WERI-Rb-1 (cell line): ENCODE measurements around the gene MPLKIP.
"Not testable (repeated sequence)": the region's sequence is repeated elsewhere in the genome, so short reads cannot be mapped to it uniquely, and the experiment has no call there.

Experiments used
- DNase-seq: peaks from one replicate; pipeline ENCODE4 v3.0.0-alpha.2; 2020
- H3K27ac ChIP-seq: fragments of 250-450 bp; sonication (Bioruptor Pico); 2 replicates; pipeline ENCODE4 v1.5.1; 2020; ENCODE audit warnings: mild to moderate bottlenecking, moderate library complexity
- H3K27me3 ChIP-seq: fragments of 250-450 bp; sonication (Bioruptor Pico); 2 replicates; pipeline ENCODE4 v1.5.1; 2021; ENCODE audit warnings: mild to moderate bottlenecking, low read depth, moderate library complexity; ENCODE audit not compliant: insufficient read depth, severe bottlenecking
- H3K36me3 ChIP-seq: fragments of 250-450 bp; sonication (Bioruptor Pico); 2 replicates; pipeline ENCODE4 v1.5.1; 2020; ENCODE audit warnings: mild to moderate bottlenecking, moderate library complexity
- H3K4me3 ChIP-seq: 2 replicates; pipeline ENCODE4 v1.5.1; 2011; ENCODE audit warnings: low read depth, mild to moderate bottlenecking, control low read depth, low read length
- H3K9me3 ChIP-seq: fragments of 250-450 bp; sonication (Bioruptor Pico); 2 replicates; pipeline ENCODE4 v1.5.1; 2021; ENCODE audit warnings: mild to moderate bottlenecking, moderate library complexity; ENCODE audit not compliant: severe bottlenecking
- TF ChIP-seq, protein P1 (sequence below): IDR thresholded peaks from 2 replicates; pipeline ENCODE4 v1.5.1; 2011; ENCODE audit warnings: low read depth, mild to moderate bottlenecking, control low read depth, inconsistent platforms, low read length

The MPLKIP gene

DNA sequence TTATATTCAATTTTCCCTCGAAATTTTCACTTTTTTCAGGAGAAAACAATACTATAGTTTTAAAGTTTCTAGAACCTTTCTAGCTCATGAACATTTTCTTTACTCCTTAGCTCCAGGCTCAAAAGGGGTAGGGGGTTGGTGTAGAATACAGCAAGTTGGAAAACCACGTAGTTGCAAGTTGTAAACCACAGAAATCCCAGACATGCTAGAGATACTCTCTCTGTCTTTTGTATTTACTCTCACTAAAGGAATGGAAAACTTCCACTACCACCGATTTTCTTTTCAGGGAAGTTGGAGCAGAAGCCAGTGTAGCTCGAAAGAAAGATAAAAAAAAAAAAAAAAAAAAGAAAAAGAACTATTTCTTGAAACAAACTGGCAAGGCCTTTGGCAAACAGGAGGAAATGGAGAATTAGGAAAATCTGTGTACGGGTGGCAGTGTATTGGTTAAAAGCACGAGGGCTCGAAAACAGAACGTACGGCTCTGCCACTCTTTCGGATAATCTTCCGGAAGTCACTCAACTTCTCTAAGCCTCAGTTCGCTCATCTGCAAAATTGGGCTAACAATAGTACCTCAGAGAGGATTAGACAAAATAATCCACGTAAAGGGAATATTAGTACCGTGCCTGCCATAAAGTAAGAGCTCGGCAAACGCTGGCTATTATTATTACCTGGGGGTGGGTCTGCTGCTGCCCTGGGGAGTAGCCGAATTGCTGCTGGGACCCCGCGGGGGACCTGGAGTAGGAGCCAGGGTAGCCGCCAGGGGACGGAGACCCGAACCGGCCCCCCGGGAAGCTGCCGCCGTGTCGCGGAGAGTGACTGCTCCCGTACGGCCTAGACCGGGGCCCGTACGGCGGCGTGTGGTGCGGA, 628 bp downstream of the MPLKIP start:
- H3K27me3 ChIP-seq, result no peaks in the 10 kb centered on the region
- DNase-seq, result no peak
- peak overlapping the region; percentile 90 for H3K4me3 ChIP-seq
- peaks cover 14% of the 10 kb centered on the region for H3K36me3 ChIP-seq
- H3K27ac ChIP-seq, result peak overlapping the region; percentile 98
- TF ChIP-seq, protein P1, sequence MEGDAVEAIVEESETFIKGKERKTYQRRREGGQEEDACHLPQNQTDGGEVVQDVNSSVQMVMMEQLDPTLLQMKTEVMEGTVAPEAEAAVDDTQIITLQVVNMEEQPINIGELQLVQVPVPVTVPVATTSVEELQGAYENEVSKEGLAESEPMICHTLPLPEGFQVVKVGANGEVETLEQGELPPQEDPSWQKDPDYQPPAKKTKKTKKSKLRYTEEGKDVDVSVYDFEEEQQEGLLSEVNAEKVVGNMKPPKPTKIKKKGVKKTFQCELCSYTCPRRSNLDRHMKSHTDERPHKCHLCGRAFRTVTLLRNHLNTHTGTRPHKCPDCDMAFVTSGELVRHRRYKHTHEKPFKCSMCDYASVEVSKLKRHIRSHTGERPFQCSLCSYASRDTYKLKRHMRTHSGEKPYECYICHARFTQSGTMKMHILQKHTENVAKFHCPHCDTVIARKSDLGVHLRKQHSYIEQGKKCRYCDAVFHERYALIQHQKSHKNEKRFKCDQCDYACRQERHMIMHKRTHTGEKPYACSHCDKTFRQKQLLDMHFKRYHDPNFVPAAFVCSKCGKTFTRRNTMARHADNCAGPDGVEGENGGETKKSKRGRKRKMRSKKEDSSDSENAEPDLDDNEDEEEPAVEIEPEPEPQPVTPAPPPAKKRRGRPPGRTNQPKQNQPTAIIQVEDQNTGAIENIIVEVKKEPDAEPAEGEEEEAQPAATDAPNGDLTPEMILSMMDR, result no peak
- no peaks in the 10 kb centered on the region for H3K9me3 ChIP-seq

DNA sequence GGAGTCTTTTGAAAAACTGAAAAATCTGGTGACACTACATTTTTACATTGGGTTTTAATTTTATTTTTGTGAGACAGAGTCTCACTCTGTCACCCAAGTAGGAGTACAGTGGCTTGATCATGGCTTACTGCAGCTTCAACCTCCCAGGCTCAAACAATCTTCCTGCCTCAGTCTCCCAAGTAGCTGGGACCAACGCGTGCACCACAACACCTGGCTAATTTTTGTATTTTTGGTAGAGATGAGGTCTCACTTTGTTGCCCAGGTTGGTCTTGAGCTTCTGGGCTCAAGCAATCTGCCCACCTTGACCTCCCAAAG, 11.5 kb downstream of the MPLKIP start:
- no peaks in the 10 kb centered on the region for H3K27me3 ChIP-seq
- H3K36me3 ChIP-seq, result no peaks in the 10 kb centered on the region
- DNase-seq, result no peak
- no peaks in the 10 kb centered on the region for H3K9me3 ChIP-seq
- TF ChIP-seq, protein P1, result no peak
- no peak overlapping the region for H3K4me3 ChIP-seq
- H3K27ac ChIP-seq, result no peak overlapping the region

DNA sequence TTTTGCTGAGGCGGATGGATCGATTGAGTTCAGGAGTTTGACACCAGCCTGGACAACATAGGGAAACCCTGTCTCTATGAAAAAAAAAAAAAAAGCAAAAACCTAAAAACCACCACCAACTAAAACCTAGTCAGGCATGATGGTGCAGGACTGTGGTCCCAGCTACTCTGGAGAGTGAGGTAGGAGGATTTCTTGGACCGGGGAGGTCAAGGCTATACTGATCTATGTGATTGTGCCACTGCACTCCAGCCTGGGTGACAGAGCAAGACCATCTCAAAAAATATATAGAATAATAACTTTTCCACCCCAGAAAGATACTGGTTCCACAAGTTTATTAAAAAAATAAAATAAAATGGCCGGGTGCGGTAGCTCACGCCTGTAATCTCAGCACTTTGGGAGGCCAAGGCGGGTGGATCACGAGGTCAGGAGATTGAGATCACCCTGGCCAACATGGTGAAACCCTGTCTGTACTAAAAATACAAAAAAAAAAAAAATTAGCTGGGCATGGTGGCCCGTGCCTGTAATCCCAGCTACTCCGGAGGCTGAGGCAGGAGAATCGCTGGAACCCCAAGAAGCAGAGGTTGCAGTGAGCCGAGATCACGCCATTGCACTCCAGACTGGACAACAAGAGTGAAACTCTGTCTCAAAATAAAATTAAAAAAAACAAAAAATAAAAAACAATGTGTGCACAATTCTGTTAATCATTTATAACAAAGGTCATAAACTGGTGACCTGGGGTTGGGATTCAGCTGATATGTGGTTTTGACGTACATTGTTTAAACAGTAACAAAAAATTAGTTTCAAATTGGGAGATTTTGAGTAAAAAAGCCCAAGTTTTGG, 12.1 kb downstream of the MPLKIP start:
- H3K36me3 ChIP-seq, H3K9me3 ChIP-seq, H3K4me3 ChIP-seq, H3K27me3 ChIP-seq, H3K27ac ChIP-seq, DNase-seq: not testable (repeated sequence)

DNA sequence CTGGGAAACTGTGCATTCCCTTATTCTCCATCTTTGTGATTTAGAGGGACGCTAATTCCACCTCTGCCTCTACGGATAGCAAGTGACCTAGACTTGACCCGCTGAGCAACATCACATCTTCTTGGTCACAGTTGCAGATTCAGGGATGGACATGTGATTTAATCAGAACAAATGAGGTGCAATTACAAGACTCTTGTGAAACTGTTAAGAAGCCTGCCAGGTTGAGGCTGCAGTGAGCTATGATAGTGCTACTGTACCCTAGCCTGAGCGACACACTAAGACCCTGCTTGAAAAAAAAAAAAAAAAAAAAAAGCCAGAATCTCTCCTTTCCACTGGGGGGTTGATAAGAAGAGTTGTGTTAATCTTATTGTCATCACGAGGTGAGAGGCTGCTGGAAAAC, 14.4 kb downstream of the MPLKIP start:
- no peaks in the 10 kb centered on the region for H3K9me3 ChIP-seq
- H3K27me3 ChIP-seq, result no peaks in the 10 kb centered on the region
- DNase-seq, result no peak
- no peaks in the 10 kb centered on the region for H3K36me3 ChIP-seq
- no peak overlapping the region for H3K4me3 ChIP-seq
- no peak overlapping the region for H3K27ac ChIP-seq
- TF ChIP-seq, protein P1, result no peak

DNA sequence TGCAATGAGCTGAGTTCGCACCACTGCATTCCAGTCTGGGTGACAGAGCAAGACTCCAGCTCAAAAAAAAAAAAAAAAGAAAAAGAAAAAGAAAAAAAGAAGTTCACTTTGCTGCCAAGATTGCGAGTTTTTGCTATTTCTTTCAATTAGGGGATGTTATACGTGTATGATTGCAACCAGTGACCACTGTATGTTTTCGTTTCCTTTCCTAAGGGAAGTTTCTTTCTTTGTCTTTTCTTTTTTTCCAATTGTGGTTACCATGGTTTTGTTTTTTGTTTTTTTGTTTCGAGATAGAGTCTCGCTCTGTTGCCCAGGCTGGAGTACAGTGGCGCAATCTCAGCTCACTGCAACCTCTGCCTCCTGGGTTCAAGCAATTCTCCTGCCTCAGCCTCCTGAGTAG, 16.2 kb downstream of the MPLKIP start:
- H3K36me3 ChIP-seq, DNase-seq, H3K4me3 ChIP-seq, H3K27me3 ChIP-seq, H3K9me3 ChIP-seq, H3K27ac ChIP-seq: not testable (repeated sequence)

DNA sequence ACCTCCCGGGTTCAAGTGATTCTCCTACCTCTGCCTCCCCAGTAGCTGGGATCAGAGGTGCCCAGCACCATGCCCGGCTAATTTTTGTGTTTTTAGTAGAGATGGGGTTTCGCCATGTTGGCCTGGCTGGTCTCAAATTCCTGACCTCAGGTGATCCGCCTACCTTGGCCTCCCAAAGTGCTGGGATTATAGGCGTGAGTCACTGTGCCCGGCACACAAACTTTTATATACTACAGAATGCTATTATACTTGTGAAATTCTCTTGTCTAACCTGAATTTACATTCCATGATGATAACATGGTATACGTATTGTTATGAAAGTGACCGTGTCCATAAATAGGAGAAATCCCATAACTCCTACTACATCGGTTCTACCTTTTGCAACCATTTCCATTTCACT, 17.2 kb downstream of the MPLKIP start:
- not testable (repeated sequence) for H3K36me3 ChIP-seq, DNase-seq, H3K27me3 ChIP-seq, H3K4me3 ChIP-seq, H3K27ac ChIP-seq, H3K9me3 ChIP-seq

DNA sequence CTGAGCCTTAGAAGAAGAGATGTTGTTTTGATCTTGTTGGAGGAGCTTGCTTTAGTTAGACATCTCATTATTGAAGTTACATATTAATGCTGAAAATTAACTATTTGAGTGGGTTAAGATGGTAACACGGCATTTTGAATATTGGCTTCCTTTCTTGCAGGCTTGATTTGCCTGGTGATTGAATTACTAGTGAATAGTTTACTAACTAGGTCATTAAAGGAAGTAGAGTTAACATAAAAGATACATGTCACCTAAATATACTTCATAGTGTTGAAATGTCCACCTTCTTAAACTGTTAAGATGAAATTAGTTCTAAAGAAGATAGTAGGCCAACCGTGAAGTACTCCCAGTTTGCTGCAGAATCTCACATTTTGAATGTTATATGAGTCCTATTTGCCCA, 18.5 kb downstream of the MPLKIP start:
- Histone ChIP-seq H3K27ac (no peak overlapping the region), H3K36me3 (no peaks in the 10 kb centered on the region)

More for the DNA sequence above, 18.5 kb downstream of the MPLKIP start:
- no peaks in the 10 kb centered on the region for H3K27me3 ChIP-seq
- DNase-seq, result no peak
- no peaks in the 10 kb centered on the region for H3K9me3 ChIP-seq
- no peak overlapping the region for H3K4me3 ChIP-seq
- TF ChIP-seq, protein P1, result no peak
